GM21786 (cell line): ENCODE data around the gene CCDC27.

Source experiments
- ATAC-seq: cut with Tn5 transposase; IDR thresholded peaks from one replicate; pipeline ENCODE4 v1.9.1; 2021; ENCODE audit not compliant: unreplicated experiment

The CCDC27 gene

DNA sequence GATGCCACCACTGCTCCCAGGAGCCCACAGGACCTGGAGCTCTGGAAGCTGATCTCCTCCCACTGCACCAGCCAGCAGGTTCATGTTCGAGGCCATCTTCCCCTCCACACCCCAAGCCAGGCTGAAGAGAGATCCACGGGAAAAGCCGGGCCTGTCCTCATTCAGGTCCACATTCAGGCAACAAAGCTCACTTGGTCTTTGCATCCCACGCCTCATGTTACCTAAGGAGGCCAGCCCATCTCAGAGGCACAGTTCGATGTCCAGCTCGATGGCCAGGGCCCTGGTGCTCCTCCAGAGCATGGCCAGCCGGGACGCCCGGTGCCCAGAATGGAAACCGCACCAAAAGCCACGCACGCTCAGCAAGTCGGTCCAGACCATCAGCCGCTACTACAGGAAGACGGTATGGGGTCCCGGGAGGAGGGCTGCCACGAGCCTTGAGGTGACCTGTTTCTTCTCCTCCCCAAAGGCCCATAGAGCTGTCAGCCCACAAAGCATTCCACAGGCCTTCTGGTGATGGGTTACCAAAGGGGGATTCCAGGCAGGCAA is at the start of gene CCDC27:
Gene CCDC27, plus strand, starts transcription at position 51 of the 546 bp plus-strand sequence. Its CDS starts 32 bp downstream, at position 83.
- no peak for ATAC-seq

DNA sequence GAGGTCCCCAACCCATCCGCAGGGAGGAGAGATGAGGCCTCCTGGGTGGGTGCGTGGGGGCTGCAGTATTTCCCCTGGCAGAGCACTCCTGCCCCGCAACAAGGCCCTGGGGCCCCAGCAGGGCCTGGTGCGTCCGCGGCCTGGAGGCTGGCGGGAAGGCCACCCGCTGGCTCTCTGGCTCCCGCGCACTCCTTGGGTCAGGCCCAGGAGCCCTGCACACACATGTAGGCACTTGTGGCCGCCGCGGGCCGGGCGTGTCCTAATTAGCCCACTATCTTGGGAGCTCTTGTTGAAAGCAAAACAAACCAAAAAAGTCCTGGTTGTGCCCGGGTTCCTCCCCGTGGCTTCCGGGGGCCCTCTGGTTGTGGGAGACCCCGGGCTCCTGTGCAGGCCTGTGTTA is 49.7 kb upstream of the CCDC27 start:
- no peak for ATAC-seq

DNA sequence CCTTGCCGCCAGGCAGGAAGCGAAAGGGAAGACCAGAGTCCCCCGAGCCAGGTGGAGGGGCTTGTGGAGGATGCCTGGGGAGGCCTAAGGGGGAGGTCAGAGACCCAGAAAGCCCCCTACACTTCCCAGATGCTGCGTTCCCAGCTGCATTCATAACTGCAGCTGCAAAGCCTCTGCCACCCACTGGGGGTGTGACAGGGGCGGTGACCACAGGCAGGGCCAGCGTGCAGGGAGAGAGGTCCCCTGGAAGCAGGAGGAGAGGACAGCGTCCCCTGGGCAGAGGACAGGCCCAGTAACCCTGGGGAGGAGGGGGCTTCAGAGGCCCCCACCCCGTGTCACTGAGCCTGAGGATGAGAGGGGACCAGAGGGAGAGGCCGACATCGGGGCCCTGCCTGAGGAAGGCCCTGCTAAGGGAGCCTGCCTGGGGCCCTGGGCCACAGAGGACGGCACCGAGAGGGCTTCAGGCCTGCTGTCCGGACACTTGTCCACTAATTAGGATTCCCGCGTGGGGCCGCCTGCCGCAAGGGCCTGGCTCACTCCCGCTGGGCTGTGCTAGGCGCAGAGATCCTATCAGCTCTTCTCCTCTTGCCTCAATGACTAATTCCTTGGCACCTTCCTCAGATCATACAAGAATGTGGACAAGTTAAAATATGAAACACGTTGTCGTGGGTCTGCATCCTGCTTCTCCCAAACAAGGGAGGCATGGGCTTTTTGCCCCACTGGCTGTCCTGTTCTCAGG is 49.1 kb upstream of the CCDC27 start:
- no peak for ATAC-seq

DNA sequence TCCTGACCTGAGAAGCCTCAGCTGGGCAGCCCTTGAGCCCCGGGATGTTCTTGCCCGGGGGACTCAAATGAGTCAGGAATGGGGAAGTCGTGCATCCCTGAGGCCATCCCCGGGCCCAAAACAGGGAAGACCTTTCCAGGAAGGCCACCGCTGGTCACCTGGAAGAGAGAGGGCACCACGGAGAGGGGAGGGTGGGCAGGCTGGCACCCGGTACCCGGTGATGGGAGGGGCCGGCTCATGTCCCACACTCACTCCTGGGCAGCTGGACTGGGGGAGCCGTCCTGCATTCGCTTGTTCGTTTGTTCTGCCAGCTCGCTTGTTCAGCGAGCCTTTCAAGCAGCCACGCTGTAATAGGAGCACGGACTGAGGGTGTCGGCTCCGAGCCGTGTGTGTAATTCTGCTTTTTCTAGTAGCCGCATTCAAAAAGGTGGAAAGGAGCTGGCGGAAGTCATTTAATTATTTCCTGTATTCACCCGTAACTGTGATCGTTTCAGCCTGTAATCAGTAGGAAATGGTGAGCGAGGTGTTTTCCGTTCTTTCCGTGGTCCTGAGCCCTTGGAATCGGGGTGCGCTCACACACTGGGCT is 48.4 kb upstream of the CCDC27 start:
- ATAC-seq = no peak

DNA sequence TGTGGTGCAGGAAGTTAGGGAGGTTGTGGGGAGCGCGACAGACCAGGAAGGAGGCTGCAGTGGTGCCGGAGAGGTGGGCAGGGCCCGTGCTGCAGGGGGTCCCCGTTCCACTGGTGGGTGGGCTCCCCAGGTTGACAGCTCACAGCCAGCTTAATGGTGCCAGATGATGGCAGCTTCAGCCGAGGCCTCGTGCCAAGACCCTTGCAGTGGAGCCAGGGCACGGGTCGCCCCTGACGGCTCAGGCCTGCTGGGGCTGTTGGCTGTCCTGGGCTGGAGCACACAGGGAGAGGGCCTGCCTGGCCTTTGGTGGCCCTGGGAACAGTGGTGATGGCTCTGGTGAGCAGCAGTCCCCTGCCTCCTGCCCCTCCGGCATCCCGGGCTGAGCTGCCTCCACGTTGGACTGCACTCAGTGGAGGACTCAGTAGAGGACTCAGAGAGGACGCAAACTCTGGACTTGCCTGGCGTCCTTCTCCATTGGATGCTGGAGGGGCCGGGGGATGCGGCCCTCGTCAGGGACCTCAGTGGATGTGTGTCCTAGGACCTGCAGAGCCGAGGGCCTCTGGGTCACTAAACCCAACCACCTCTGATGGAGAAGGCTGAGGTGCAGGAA is 46.8 kb upstream of the CCDC27 start:
- no peak for ATAC-seq

DNA sequence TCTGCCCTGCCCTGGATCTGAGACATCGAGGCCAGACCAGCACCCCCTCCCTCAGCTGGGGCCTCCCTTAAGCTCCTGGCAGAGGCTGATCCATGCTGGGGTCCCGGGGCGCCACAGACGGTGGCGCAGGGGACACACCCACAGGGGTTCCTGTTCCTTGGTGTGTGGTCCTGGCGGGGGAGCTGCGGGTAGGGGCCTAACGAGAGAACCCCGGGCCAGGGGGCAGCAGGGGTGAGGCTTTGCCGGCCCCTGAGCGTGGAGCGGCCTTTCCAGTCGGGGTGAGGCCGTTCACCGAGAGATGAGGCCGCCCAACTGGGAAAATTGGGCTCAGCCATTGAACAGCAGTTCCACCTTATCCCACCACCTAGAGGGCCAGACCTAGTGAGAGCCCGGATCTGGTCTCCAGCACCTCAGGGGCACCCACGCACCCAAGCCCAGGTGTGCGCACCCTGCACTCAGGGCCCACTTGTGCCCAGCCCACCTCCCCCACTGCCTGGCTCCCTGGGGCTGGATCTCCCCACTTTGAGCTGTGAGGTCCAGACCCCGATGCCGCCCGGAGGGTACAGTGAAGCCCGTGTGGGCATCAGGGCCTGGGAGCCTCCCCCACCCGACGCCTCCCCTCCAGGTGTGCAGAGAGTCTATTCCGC is 45.5 kb upstream of the CCDC27 start:
- no peak for ATAC-seq

DNA sequence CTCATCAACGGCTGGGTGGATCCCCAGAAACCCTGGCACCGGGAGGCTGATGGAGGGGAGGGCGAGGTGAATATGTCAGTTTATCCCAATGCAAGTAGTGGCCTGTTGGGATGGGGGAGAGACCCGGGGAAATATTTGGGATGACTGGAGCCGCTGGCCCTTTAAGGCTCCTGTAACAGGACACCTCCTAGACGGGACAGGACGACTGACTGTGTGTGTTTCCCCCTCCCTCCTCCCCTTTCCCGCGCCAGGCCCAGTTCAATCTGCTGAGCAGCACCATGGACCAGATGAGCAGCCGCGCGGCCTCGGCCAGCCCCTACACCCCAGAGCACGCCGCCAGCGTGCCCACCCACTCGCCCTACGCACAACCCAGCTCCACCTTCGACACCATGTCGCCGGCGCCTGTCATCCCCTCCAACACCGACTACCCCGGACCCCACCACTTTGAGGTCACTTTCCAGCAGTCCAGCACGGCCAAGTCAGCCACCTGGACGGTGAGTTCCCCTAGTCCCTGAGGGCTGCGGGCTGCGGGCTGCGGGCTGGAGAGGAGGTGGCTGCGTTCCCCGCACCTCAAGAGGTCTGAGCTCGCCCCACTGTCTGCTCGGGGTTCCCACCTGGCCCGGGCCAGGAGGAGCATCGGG is 44.8 kb upstream of the CCDC27 start:
- ATAC-seq = no peak

DNA sequence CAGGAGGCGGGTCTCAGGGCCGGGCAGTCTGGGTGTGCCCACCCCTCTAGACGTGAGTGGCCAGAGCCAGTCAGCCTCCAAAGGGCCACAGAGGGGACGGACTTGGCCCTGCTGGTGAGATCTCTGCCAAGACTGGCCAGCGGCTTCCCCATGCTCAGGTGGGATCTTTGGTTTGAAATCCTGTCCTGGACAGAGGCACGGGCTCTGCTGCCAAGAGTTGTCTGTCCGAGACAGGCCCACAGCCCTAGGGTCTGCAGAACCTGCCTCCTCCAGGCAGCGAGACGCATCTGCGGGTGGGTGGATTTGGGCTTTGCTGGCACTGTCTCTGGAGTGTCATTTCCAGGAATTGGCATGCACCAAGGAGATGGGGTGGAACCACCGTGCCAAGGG is 44.3 kb upstream of the CCDC27 start:
- ATAC-seq = no peak

DNA sequence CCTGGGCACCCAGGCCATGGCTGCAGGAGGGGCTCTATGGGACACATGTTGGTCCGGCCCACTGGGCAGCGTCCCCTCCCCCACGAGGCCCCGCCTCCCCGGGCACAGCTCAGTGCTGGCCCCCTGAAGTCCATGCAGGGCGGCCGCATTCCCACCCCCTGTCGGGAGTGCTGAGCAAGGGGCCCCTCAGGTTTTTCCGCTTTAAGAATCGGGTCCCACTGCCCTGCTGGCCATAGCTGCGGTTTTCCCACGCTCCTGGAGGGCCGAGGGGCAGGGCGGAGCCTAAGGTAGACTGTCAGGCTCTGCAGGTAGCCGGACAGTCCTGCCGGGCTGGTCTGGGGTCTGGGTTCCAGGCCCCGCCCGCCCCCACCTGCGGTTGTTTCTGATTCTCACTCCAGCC is 43.5 kb upstream of the CCDC27 start:
- ATAC-seq = no peak

DNA sequence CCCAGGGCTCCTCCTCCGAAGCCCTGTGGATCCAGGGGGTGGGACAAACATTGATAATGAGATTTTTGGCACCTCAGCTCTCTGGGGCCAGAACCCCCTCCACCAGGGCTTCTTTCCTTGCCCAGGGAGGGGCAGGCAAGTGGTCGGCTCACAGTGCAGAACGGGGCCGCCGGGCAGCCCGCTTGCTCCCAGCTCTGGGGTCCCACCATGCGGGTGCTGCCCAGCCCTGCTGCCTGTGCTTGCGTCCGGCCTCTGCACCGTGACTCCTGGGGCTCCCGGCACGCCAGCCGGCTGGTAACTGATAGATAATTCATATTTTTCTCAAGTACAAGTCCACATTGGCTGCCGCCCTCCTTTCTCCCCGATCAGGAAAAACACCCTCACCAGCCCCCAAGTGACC is 42.0 kb upstream of the CCDC27 start:
- ATAC-seq = no peak

DNA sequence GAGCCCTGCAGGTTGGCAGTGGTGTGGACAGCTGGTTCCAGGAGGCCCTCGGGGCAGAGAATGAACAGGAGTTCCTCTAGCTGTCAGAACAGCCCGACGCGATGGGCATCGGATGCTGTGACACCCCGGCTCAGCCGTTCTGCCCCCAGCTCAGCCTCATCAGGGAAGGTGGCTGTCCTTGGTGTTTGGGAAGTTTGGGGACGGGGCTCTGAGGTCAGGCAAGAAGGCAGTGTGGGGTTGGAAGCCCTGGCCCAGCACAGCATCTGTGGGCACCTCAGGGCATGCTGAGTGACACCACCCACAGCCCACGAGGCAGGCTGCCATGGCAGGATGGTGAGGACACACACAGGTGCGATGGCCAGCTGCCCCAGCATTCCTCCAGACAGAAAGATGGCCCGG is 40.9 kb upstream of the CCDC27 start:
- no peak for ATAC-seq

DNA sequence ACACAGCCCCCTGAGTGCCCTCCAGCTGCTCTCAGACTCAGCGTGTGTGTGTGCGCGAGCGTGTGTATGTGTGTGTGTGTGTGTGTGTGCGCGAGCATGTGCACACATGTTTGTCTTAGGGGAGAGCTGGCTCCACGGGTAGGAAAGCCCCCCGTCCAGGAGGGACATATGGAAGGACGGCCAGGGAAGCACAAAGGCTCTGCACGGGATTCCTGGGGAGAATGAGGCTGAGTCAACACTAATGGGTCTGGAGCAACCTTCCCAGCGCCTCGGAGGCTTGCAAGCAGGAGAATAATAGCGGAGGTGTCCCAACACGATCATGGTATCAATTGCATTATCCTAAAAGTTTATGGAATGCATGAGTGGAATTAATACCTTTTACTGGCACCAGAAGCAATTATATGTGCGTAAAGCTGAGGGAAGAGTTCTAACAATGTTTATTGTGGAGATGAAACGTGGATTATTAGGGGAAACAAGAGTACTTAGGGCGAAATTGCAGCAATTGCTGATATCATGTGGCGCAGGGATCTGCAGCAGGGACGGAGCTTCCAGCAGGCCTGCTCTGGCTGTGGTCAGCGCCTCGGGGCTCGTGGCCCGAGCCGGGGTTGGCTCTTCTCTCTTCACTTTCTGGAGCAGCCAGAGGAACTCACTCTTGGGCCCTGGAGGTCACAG is 40.3 kb upstream of the CCDC27 start:
- ATAC-seq = no peak

DNA sequence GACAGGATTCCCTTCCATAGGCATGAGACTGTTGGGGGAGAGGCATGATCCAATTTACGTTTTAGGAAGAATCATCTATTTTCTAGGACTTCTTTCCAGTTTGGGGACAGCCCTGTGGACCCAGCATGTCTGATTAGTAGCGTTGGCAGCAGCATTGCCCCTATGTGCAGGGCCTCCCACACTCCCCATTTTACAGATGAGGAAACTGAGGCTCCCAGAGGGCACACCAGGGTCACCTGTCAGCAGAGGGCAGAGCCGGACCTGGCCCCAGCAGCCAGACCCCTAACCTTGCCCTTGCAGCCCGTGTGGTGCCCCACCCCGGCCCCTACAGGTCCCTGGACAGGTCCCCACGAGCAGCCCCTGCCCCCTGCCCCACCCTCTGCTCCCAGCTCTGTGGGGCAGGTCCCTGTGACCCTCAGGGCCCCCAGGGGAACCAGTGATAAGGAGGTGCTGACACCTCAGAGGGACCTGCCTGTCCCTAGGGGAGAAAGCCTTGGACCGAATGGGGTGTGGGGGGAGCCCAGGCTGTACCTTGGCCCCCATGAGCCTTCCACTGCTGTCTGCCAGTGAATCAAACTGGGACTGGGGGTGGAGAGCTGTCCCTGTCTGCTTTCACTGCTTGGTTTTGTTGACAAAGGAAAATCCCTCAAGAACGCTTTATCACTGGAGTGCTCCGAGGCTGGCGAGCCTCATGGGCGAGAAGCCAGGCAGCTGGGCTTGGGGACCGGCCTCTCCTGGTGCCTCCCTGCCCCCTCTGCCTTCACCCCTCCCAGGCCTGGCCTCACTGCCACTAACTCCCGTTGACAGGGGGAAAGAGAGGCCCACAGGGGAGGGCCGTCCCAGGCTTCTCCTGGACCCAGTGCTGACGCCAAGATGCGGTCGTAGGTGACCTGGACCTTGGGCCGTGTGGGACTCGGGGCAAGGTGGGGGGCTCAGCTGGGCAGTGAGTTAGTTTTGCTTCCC is 39.4 kb upstream of the CCDC27 start:
- ATAC-seq = no peak

DNA sequence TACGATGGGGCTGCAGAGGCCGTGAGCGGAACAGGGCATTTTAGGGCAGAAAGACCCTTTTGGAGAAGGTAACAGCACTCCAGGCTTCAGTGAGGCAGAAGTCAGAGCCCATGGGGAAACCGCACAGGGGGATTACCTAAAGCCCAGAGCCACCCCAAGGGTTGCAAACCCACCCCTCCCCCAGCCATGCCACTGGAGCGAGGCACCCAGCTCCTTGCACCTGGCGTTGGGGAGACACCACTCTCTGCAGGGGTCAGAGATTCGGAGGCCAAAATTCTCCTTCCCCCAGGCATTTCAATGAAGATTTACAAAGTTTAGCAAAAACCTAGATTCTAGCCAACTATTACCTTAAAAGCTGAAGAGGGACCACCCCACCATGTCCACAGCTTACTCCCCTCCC is 38.4 kb upstream of the CCDC27 start:
- no peak for ATAC-seq

DNA sequence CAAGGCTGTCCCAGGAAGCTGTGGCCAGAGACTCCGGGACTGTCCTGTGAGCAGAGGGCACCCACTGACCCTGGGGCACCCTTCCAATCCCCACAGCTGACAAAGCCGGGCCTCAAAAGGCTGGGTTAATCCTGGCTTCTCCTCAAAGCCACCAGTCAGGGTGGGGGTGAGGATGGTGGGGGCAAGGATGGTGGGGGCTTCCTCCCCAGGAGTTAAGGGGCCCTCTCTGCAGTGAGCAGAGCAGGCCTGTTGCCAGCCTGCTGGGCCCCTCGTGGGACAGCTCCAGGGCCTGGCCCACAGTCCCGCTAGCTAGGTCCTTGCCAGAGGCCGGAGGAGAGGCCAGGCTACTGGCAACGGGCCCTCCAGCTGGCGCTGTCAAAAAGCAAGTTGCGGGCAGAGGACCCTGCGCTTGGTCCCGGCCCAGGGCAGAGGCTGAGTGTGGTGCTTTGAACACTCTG is 37.9 kb upstream of the CCDC27 start:
- no peak for ATAC-seq

DNA sequence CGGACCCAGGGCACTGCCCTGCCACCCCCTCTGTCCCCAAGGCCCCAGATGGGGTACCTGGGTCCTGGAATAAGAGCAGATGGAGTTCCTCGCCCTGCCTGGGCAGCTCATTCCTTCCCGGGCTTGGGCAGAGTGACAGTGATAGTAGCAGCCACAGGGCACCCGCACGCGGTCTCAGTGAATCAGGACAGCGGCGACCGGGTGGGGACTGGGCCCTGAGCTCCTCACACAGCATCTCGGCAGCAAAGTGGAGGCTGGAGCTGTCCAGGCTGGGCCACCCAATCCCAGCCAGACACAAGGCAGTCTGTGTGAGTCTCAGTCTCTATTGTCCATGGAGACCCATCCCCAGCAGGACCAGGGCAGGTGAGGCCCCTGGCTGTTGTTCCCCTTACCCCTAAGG is 37.4 kb upstream of the CCDC27 start:
- ATAC-seq = no peak

DNA sequence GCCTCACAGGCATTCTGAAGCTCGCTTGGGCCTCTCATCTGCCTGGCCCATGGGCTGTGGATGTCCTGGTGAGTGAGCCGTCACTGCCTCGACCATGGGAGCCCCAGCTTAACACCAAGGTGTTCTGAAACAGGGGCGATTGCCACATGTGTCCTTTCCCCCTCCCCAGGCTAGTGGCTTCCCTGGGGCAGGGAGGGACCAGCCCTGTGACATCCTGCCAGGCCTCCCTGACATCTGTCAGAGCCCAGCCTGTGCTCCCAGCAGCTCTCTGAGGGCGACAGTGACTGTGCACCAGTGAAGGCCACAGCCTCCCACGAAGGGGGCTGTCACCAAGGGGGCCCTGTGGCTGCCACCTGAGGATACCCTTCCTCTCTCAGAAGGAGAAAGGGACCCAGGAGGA is 35.9 kb upstream of the CCDC27 start:
- ATAC-seq = no peak

DNA sequence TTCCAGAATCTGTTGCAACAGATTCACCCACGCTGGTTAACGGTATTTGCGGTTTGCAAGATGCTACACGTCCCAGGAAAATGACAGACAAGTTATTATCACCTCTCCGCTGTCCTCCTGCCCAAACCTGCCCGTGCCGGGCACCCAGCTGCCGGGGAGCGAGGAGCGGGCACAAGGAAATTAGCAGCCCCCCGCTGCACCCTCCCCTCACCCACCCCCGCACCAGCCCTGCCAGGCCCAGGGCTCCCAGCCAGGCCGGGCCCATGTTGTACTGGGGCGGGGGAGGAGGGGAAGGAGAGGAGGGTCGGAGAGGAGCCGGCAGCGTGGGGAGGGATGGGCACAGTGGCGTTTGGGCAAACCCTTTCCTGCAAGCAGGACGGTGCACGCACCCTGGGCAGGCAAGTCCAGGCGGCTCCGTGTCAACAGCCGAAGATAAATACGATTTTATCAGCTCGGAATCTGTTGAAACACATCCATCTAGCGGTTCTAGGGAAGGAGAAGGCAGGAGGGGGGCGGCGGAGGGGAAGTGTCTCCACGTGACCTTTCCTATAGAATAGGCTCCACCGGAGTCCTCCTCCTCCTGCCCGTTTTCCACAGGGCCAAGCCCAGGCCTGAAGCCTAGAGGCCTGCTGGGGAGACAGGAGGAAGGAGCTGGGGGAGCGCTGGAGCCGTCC is 35.1 kb upstream of the CCDC27 start:
- ATAC-seq = no peak
